NCI-H1417 (cell line): ENCODE measurements around the gene WIF1.
A peak's percentile ranks its signal among the peaks of the same experiment; 100 is the strongest.

Source experiments
- DNase-seq, 3 experiments: peaks; one replicate each; lab custom pipeline; 2025; lab: John Stamatoyannopoulos, UW

Gene WIF1

GRCh38 chr12:65121049-65121955, at the start of gene WIF1:
TSS of gene WIF1 (minus strand) at chr12:65121305. CDS start at chr12:65121191, 114 bp downstream.
- peak in 2 of 3 experiments; percentile 77 to 83 for DNase-seq

GRCh38 chr12:65170209-65170881, 49.2 kb upstream of the WIF1 start:
- peak; percentile 69 to 80 (median 77) for DNase-seq

GRCh38 chr12:65169320-65170208, 48.5 kb upstream of the WIF1 start, which contains the start of gene LEMD3:
TSS of gene LEMD3 (plus strand) at chr12:65169583. CDS start at chr12:65169597, 14 bp downstream.
- DNase-seq = peak; percentile 98 to 99 (median 98)

GRCh38 chr12:65168681-65169319, 47.7 kb upstream of the WIF1 start:
- no peak for DNase-seq

GRCh38 chr12:65164774-65165173, 43.7 kb upstream of the WIF1 start:
- DNase-seq = no peak

- no peak for DNase-seq
These were observed 43.1 kb upstream of the WIF1 start for GRCh38 chr12:65164244-65164643.

GRCh38 chr12:65162609-65163008, 41.5 kb upstream of the WIF1 start:
- DNase-seq = no peak

GRCh38 chr12:65157091-65157490, 36.0 kb upstream of the WIF1 start:
- DNase-seq = no peak

GRCh38 chr12:65156366-65156841, 35.3 kb upstream of the WIF1 start:
- DNase-seq = no peak

- no peak for DNase-seq
These were observed 34.7 kb upstream of the WIF1 start for GRCh38 chr12:65155784-65156183.

GRCh38 chr12:65152596-65152995, 31.5 kb upstream of the WIF1 start:
- no peak for DNase-seq

- no peak for DNase-seq
These were observed 30.9 kb upstream of the WIF1 start for GRCh38 chr12:65152012-65152411.

GRCh38 chr12:65147312-65147905, 26.3 kb upstream of the WIF1 start:
- no peak for DNase-seq

- DNase-seq = no peak
These were observed 19.6 kb upstream of the WIF1 start for GRCh38 chr12:65140738-65141137.

- DNase-seq = no peak
These were observed 18.3 kb upstream of the WIF1 start for GRCh38 chr12:65139389-65139788.

GRCh38 chr12:65133879-65134278, 12.8 kb upstream of the WIF1 start:
- no peak for DNase-seq

- no peak for DNase-seq
These were observed 5.4 kb upstream of the WIF1 start for GRCh38 chr12:65126482-65126881.

- no peak for DNase-seq
These were observed 4.9 kb upstream of the WIF1 start for GRCh38 chr12:65125975-65126374.

GRCh38 chr12:65125247-65125646, 4.1 kb upstream of the WIF1 start:
- no peak for DNase-seq

GRCh38 chr12:65123435-65124063, 2.4 kb upstream of the WIF1 start:
- peak in 2 of 3 experiments; percentile 30 to 68 for DNase-seq
